ENCODE measurements around the gene ZNF560.

DNA sequence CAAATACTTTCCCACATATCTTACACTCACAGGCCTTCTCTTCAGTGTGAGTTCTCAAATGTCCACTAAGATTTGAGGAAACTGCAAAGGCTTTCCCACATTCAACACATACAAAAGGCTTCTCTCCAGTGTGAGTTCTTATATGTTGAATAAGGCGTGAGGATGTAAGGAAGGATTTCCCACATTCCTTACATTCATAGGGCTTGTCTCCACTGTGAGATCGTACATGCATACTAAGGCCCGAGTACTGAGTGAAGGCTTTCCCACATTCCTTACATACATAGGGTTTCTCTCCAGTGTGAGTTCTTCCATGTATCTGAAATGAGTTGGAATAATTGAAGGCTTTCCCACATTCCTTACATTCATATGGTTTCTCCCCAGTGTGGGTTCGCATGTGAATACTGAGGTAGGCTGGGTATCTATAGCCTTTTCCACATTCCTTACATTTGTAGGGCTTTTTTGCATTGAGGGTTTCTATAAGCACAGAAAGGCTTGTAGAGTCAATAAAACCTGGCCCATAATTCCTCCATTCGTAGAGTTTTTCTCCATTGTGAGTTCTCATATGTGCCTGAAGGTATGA lies 30.4 kb upstream of the ZNF560 start:
- TF ChIP-seq POLR2A (IDR thresholded peaks at IDR 0.05) = no peak
- TF ChIP-seq, protein P1, sequence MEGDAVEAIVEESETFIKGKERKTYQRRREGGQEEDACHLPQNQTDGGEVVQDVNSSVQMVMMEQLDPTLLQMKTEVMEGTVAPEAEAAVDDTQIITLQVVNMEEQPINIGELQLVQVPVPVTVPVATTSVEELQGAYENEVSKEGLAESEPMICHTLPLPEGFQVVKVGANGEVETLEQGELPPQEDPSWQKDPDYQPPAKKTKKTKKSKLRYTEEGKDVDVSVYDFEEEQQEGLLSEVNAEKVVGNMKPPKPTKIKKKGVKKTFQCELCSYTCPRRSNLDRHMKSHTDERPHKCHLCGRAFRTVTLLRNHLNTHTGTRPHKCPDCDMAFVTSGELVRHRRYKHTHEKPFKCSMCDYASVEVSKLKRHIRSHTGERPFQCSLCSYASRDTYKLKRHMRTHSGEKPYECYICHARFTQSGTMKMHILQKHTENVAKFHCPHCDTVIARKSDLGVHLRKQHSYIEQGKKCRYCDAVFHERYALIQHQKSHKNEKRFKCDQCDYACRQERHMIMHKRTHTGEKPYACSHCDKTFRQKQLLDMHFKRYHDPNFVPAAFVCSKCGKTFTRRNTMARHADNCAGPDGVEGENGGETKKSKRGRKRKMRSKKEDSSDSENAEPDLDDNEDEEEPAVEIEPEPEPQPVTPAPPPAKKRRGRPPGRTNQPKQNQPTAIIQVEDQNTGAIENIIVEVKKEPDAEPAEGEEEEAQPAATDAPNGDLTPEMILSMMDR (IDR thresholded peaks at IDR 0.05) = no peak
